Fibroblast of the aortic adventitia (primary cell): ENCODE results near the gene SPATA2L. TPM values are rescaled to one million over a fixed set of nuclear protein-coding genes. Genes with fewer than 3 reads are reported as not detected.

Source experiments
- DNase-seq: peaks from one replicate; pipeline ENCODE4 v3.0.0-alpha.2; 2010; ENCODE audit warnings: low read depth
- H3K4me3 ChIP-seq: 2 replicates; pipeline ENCODE4 v1.5.1; 2011; ENCODE audit warnings: low read depth, mild to moderate bottlenecking, control low read depth, low read length, moderate library complexity
- total RNA-seq: library from RNA; depleted of rRNA; stranded (reverse); fragments of >200 nt; gene quantifications from 2 replicates; pipeline ENCODE4 v1.2.3, GENCODE V29; 2012; ENCODE audit warnings: low replicate concordance
- TF ChIP-seq, protein P1 (sequence below): IDR thresholded peaks from 2 replicates; pipeline ENCODE4 v1.5.1; 2011; ENCODE audit warnings: mild to moderate bottlenecking, low read length, control low read depth, inconsistent platforms; ENCODE audit not compliant: insufficient read depth

The SPATA2L gene
- total RNA-seq, 1 donor: 10.1 TPM

GRCh38 chr16:89651584-89651983 is 49.9 kb downstream of the SPATA2L start:
- no peak for DNase-seq
- TF ChIP-seq, protein P1, sequence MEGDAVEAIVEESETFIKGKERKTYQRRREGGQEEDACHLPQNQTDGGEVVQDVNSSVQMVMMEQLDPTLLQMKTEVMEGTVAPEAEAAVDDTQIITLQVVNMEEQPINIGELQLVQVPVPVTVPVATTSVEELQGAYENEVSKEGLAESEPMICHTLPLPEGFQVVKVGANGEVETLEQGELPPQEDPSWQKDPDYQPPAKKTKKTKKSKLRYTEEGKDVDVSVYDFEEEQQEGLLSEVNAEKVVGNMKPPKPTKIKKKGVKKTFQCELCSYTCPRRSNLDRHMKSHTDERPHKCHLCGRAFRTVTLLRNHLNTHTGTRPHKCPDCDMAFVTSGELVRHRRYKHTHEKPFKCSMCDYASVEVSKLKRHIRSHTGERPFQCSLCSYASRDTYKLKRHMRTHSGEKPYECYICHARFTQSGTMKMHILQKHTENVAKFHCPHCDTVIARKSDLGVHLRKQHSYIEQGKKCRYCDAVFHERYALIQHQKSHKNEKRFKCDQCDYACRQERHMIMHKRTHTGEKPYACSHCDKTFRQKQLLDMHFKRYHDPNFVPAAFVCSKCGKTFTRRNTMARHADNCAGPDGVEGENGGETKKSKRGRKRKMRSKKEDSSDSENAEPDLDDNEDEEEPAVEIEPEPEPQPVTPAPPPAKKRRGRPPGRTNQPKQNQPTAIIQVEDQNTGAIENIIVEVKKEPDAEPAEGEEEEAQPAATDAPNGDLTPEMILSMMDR: no peak
- H3K4me3 ChIP-seq: no peak overlapping the region

- TF ChIP-seq, protein P1: no peak
- no peak overlapping the region for H3K4me3 ChIP-seq
- no peak for DNase-seq
Measured at GRCh38 chr16:89646906-89647305, 54.6 kb downstream of the SPATA2L start.

Other genes with a start within 250 kb of the SPATA2L start
- gene ANKRD11, start 211.1 kb downstream of the SPATA2L start, total RNA-seq: 66.4 and 78.9 TPM in 2 replicates
- gene SPG7, start 193.3 kb downstream of the SPATA2L start, total RNA-seq: 78.1 and 98.7 TPM in 2 replicates
- gene RPL13, start 141.0 kb downstream of the SPATA2L start, total RNA-seq: 3,215 and 3,366 TPM in 2 replicates
- gene CPNE7, start 125.9 kb downstream of the SPATA2L start, total RNA-seq: 0.65 and 13.1 TPM in 2 replicates
- not detected in 2 replicates for gene DPEP1, start 88.1 kb downstream of the SPATA2L start, total RNA-seq
- gene CHMP1A, start 44.0 kb downstream of the SPATA2L start, total RNA-seq: 80.0 and 81.3 TPM in 2 replicates
- gene SPATA33, start 43.9 kb downstream of the SPATA2L start, total RNA-seq: 3.6 and 6.1 TPM in 2 replicates
- gene CDK10, start 15.0 kb downstream of the SPATA2L start, total RNA-seq: 32.9 and 43.0 TPM in 2 replicates
- gene VPS9D1, start 19.2 kb upstream of the SPATA2L start, total RNA-seq: 8.6 and 11.3 TPM in 2 replicates
- gene ZNF276, start 19.8 kb upstream of the SPATA2L start, total RNA-seq: 10.4 and 11.4 TPM in 2 replicates
- 0.90 and 27.0 TPM in 2 replicates for gene FANCA, start 114.9 kb upstream of the SPATA2L start, total RNA-seq
- 2.5 and 7.1 TPM in 2 replicates for gene SPIRE2, start 126.8 kb upstream of the SPATA2L start, total RNA-seq
- 163 and 417 TPM in 2 replicates for gene TCF25, start 171.9 kb upstream of the SPATA2L start, total RNA-seq
- gene MC1R, start 217.2 kb upstream of the SPATA2L start, total RNA-seq: 5.2 and 8.1 TPM in 2 replicates
- gene TUBB3, start 221.6 kb upstream of the SPATA2L start, total RNA-seq: 42.3 and 299 TPM in 2 replicates
- gene DEF8, start 247.1 kb upstream of the SPATA2L start, total RNA-seq: 56.9 and 111 TPM in 2 replicates